Medulla oblongata (tissue), 1 donor: Measurements from ENCODE around the gene SAXO2.
"Not testable (repeated sequence)": the region's sequence is repeated elsewhere in the genome, so short reads cannot be mapped to it uniquely, and the experiment has no call there.

Experiments
- DNase-seq: peaks from one replicate; pipeline ENCODE4 v3.0.0-alpha.2; 2015; ENCODE audit errors: extremely low spot score

The SAXO2 gene

DNA sequence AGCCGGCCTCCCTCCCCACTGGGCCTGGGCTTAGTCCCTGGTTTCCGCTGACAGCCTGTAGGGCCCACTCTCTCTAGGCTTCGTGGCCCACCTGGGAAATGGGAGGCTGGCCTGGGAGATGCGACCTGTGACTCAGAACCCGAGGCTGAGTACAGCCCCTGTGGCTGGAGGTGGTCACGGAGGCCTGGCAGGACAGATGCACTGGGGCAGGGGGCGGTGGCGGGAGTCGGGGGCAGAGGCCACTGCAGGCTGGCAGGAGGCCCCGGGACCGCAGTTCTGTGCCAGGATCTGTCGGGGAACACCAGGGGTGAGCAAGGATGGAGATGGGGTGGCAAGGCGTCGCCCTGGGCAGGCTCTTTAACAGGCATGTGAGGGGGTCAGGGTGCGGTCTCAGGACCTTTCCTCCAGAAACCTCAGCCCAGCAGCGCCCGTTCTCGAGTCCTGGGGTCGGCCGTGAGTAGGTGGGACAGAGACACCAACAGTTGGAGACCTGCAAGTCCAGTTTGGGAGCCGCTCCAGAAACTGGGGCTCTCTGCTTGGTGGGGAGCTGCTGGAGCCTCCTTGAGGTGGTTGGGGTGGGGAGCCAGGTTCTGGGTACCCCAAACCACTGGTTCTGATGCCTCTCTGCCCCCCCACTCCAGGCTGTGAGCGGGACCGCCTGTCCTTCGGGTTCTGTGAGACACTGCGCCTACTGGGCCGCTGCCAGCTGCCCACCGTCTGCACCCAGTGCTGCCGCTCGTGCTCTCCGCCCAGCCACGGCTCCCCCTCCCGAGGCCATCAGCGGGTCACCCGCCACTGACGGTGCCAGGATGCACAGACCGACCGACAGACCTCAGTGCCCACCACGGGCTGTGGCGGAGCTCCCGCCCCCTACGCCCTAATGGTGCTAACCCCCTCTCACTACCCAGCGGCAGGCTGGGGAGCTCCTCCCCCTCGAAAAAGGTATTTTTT lies 71.3 kb downstream of the SAXO2 start:
- DNase-seq: not testable (repeated sequence)
